Measurements from ENCODE around the gene DNAH8. TPM values are rescaled to one million over a fixed set of nuclear protein-coding genes. Genes with fewer than 3 reads are reported as not detected.
A peak's percentile ranks its signal among the peaks of the same experiment; 100 is the strongest.

DNAH8 gene
- polyA plus RNA-seq, 1 of the 3 experiments (the other 2 are of a cell fraction): not detected

GRCh38 chr6:38976051-38976450 lies 260.9 kb downstream of the DNAH8 start:
- CTCF ChIA-PET: interaction anchor here (0.7 to 8.8 kb wide), 3 partner anchors 103 to 335 kb away, joined by 3 to 83 read pairs (median 42); no protein-coding TSS in a partner anchor
- H3K9me2 ChIP-seq: no peaks in the 10 kb centered on the region
- no peak for TF ChIP-seq MEF2A (IDR thresholded peaks at IDR 0.05; ENCODE audit: borderline replicate concordance, low read depth)
- no peak for TF ChIP-seq RXRA (IDR thresholded peaks at IDR 0.05; ENCODE audit: borderline replicate concordance, low read depth)
- TF ChIP-seq MAX (IDR thresholded peaks at IDR 0.05; ENCODE audit: low read depth): no peak
- TF ChIP-seq YY1 (IDR thresholded peaks at IDR 0.05; ENCODE audit: low read depth): no peak
- TF ChIP-seq TAF1 (IDR thresholded peaks at IDR 0.05; ENCODE audit: borderline replicate concordance, low read depth, low read length): no peak
- no peak for TF ChIP-seq SMC3 (IDR thresholded peaks at IDR 0.05; ENCODE audit: low read depth, low read length)
- TF ChIP-seq GATA2 (CRISPR knock-in tag; IDR thresholded peaks at IDR 0.05): no peak
- TF ChIP-seq USF1 (IDR thresholded peaks at IDR 0.05; ENCODE audit: borderline replicate concordance, low read depth): no peak
- TF ChIP-seq RCOR1 (IDR thresholded peaks at IDR 0.05; ENCODE audit: low read length): no peak
- no peak for TF ChIP-seq ELF1 (IDR thresholded peaks at IDR 0.05)
- no peak for TF ChIP-seq CHD2 (IDR thresholded peaks at IDR 0.05; ENCODE audit: low read length, partially characterized antibody)
- TF ChIP-seq TCF12 (IDR thresholded peaks at IDR 0.05): no peak
- no peak for TF ChIP-seq GABPA (IDR thresholded peaks at IDR 0.05; ENCODE audit: low read depth)
- no peak for TF ChIP-seq CTCF (IDR thresholded peaks at IDR 0.05)
- TF ChIP-seq TEAD4 (IDR thresholded peaks at IDR 0.05; ENCODE audit: borderline replicate concordance, insufficient read depth): no peak
- TF ChIP-seq FOXJ3 (CRISPR knock-in tag; IDR thresholded peaks at IDR 0.05): no peak
- TF ChIP-seq NRF1 (IDR thresholded peaks at IDR 0.05; ENCODE audit: low read depth, low read length): no peak

More at GRCh38 chr6:38976051-38976450, 260.9 kb downstream of the DNAH8 start:
- Histone ChIP-seq H3K4me1 (ENCODE audit: control insufficient read depth in 1 of 2, insufficient read depth in 2 of 2, low read depth in 1 of 2, low read length in 1 of 2) (peaks cover 0 to 16% of the 10 kb centered on the region in 2 experiments; a peak in 2 of 4 replicates), H3K9ac (no peak overlapping the region), H3K36me3 (replicated peaks in 1 of 2; ENCODE audit: control insufficient read depth in 1 of 2, insufficient read depth in 2 of 2, low read length in 1 of 2) (no peaks in the 10 kb centered on the region), H3K27me3 (ENCODE audit: insufficient read depth) (no peaks in the 10 kb centered on the region), H3K4me3 (ENCODE audit: low read depth in 2 of 2, low read length in 1 of 2) (no peak overlapping the region), H3K27ac (ENCODE audit: low read depth in 2 of 2, low read length in 1 of 2) (peak overlapping the region in 1 of 2 experiments; percentile 68; a peak in 2 of 4 replicates), H3F3A (replicated peaks; ENCODE audit: insufficient read depth) (no peaks in the 10 kb centered on the region), H2AFZ (ENCODE audit: low read depth) (no peak overlapping the region), H4K20me1 (ENCODE audit: insufficient read depth) (no peaks in the 10 kb centered on the region), H3K4me2 (no peak overlapping the region), H3K9me3 (no peaks in the 10 kb centered on the region), H3K79me2 (ENCODE audit: insufficient read depth) (no peaks in the 10 kb centered on the region)
- DNase-seq: no peak
- POLR2A ChIA-PET: no interaction called here
- 7% methylated on average over 3 of the region's 3 CpGs for WGBS (ENCODE audit: low lambda C conversion rate)
